22Rv1 (cell line): Measurements from ENCODE around the gene RNPEPL1.

Experiments
- H3K27ac ChIP-seq: fragments of 450-650 bp; 2 replicates; pipeline ENCODE4 v1.5.1; 2017
- ZFX ChIP-seq: fragments of 450-650 bp; IDR thresholded peaks from 2 replicates; pipeline ENCODE4 v1.6.1; 2017; ENCODE audit warnings: antibody characterized with exemption, borderline replicate concordance
- TF ChIP-seq, protein P1 (sequence below): fragments of 450-650 bp; IDR thresholded peaks from 2 replicates; pipeline ENCODE4 v1.5.1; 2017; ENCODE audit warnings: mild to moderate bottlenecking

The RNPEPL1 gene

DNA sequence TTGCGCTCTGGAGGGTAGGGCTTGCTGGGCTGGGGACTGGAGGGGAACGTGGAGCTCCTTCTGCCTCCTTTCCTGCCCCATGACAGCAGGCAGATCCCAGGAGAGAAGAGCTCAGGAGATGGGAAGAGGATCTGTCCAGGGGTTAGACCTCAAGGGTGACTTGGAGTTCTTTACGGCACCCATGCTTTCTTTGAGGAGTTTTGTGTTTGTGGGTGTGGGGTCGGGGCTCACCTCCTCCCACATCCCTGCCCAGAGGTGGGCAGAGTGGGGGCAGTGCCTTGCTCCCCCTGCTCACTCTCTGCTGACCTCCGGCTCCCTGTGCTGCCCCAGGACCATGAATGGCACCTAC, 61.3 kb downstream of the RNPEPL1 start:
- H3K27ac ChIP-seq = no peak overlapping the region
- no peak for TF ChIP-seq ZFX
- TF ChIP-seq, protein P1, sequence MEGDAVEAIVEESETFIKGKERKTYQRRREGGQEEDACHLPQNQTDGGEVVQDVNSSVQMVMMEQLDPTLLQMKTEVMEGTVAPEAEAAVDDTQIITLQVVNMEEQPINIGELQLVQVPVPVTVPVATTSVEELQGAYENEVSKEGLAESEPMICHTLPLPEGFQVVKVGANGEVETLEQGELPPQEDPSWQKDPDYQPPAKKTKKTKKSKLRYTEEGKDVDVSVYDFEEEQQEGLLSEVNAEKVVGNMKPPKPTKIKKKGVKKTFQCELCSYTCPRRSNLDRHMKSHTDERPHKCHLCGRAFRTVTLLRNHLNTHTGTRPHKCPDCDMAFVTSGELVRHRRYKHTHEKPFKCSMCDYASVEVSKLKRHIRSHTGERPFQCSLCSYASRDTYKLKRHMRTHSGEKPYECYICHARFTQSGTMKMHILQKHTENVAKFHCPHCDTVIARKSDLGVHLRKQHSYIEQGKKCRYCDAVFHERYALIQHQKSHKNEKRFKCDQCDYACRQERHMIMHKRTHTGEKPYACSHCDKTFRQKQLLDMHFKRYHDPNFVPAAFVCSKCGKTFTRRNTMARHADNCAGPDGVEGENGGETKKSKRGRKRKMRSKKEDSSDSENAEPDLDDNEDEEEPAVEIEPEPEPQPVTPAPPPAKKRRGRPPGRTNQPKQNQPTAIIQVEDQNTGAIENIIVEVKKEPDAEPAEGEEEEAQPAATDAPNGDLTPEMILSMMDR = no peak

- H3K27ac ChIP-seq = no peak overlapping the region
- no peak for TF ChIP-seq ZFX
- TF ChIP-seq, protein P1 = no peak
Observed at GRCh38 chr2:240629968-240630770, 61.9 kb downstream of the RNPEPL1 start.
